Right lobe of liver (tissue), 4 donors: ENCODE results near the gene GRIK1.

Source experiments
- CTCF ChIP-seq, 4 donors: fragments of 200-600 bp in 3 of 4; fragments of 450-650 bp in 1 of 4; IDR thresholded peaks; one replicate each; pipeline versions ENCODE4 v1.5.1 to v1.8.0; 2016 to 2022; ENCODE audit warnings: antibody characterized with exemption in 4 of 4, mild to moderate bottlenecking in 2 of 4
- POLR2A ChIP-seq: fragments of 450-650 bp; IDR thresholded peaks from one replicate; pipeline ENCODE4 v1.6.1; 2017; ENCODE audit warnings: antibody characterized with exemption, mild to moderate bottlenecking
- donor health status: DM: no; HTN: no; CAD: no.
- donor health status: DM: no; HTN: no; CAD: no.
- donor health status: DM: no; HTN: yes; CAD: no.

- TF ChIP-seq CTCF (IDR thresholded peaks at IDR 0.05) (no peak), POLR2A (no peak)
Observed at GRCh38 chr21:29637553-29637952, 302.2 kb downstream of the GRIK1 start.
